ENCODE results near the gene SPATA19. TPM values are rescaled to one million over a fixed set of nuclear protein-coding genes. Genes with fewer than 3 reads are reported as not detected.

The SPATA19 gene
- total RNA-seq, 1 experiment from 2014 or later: not detected

DNA sequence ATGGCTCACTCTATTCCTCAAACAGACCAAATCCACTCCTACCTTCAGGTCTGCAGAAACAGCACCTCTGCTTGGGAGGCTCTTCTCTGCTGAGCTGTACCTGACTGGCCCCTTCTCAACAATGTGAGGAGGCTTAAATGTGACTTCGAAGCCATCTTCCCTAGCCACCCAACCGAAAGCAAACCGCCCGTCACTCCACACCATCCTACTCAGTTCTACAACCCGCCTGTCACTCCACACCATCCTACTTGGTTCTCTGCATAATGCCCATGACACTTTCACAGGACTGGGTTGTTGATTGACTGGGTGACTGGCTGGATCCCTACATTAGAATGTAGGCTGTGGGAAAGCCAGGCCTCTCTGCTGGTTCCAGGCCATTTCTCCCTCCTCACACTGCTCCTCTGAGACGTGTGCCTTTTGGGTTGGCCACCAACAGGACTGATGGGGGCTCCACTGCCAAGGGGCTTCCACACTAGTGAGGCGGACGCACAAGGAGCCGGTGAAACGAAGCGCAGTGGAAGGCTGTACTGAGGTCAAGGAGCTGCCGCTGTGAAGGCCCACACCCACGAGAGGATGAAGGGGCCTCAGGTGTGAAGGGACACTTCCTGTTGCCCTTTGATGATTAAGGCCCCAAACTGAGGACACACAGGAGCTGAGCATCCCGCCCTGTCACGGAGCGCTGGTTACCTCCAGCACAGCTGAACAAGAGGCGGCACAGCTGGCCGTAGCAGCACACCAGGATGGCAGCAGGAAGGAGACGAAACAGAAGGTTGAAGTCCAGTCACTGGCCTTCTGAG, 47.5 kb upstream of the SPATA19 start:
- H3K4me1 ChIP-seq (replicated peaks; ENCODE audit: insufficient read depth): no peaks in the 10 kb centered on the region
- TF ChIP-seq, protein P1, sequence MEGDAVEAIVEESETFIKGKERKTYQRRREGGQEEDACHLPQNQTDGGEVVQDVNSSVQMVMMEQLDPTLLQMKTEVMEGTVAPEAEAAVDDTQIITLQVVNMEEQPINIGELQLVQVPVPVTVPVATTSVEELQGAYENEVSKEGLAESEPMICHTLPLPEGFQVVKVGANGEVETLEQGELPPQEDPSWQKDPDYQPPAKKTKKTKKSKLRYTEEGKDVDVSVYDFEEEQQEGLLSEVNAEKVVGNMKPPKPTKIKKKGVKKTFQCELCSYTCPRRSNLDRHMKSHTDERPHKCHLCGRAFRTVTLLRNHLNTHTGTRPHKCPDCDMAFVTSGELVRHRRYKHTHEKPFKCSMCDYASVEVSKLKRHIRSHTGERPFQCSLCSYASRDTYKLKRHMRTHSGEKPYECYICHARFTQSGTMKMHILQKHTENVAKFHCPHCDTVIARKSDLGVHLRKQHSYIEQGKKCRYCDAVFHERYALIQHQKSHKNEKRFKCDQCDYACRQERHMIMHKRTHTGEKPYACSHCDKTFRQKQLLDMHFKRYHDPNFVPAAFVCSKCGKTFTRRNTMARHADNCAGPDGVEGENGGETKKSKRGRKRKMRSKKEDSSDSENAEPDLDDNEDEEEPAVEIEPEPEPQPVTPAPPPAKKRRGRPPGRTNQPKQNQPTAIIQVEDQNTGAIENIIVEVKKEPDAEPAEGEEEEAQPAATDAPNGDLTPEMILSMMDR (conservative IDR thresholded peaks at IDR 0.05): no peak
- TF ChIP-seq EZH2 (IDR thresholded peaks at IDR 0.05; ENCODE audit: low read depth): no peak
- POLR2A ChIA-PET (ENCODE audit: unreplicated experiment): no interaction called here
- CTCF ChIA-PET: no interaction called here
- H3K4me3 ChIP-seq: no peak overlapping the region
- H2AFZ ChIP-seq: no peak overlapping the region
- no peaks in the 10 kb centered on the region for H3K36me3 ChIP-seq (ENCODE audit: low read depth)
- no peak overlapping the region for H3K4me2 ChIP-seq
- no peaks in the 10 kb centered on the region for H3F3A ChIP-seq (ENCODE audit: insufficient read depth, low read depth)
- H3K79me2 ChIP-seq (ENCODE audit: low read depth): no peaks in the 10 kb centered on the region
- intact Hi-C loops (cut with micrococcal nuclease; ENCODE audit: unreplicated experiment): no loop called here
- H3K9me2 ChIP-seq (ENCODE audit: insufficient read depth): no peaks in the 10 kb centered on the region
- no peaks in the 10 kb centered on the region for H3K9me3 ChIP-seq (ENCODE audit: insufficient read depth, low read depth)
- H3K27ac ChIP-seq: no peak overlapping the region
- no peaks in the 10 kb centered on the region for H4K20me1 ChIP-seq (ENCODE audit: insufficient read depth)
- peaks cover 68% of the 10 kb centered on the region for H3K27me3 ChIP-seq (ENCODE audit: insufficient read depth, low read depth)
- DNase-seq: no peak
- BruUV-seq (replicated peaks): no TSS peak

DNA sequence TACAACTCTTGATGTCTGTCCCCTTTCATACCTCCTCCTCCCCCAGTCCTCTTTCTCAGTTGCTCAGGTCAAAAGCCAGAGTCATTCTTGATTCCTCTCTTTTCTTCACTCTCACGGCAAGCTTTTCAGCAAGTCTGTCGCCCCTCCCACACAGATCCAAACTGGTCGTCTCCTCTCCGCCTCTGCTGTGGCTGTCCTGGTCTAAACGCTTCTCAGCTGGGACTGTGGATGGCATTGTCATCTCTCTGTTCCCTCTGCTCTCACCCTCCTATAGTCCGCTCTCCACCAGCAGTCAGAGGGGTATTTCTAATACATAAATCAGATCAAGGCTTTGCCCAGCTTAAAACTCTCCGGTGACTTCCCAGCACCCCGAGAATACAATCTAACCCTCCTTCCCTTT, 46.8 kb upstream of the SPATA19 start:
- H2AFZ ChIP-seq: no peak overlapping the region
- no peak overlapping the region for H3K4me3 ChIP-seq
- H3F3A ChIP-seq (ENCODE audit: insufficient read depth, low read depth): no peaks in the 10 kb centered on the region
- TF ChIP-seq, protein P1 (conservative IDR thresholded peaks at IDR 0.05): no peak
- no peak for TF ChIP-seq EZH2 (IDR thresholded peaks at IDR 0.05; ENCODE audit: low read depth)
- H3K79me2 ChIP-seq (ENCODE audit: low read depth): no peaks in the 10 kb centered on the region
- no peaks in the 10 kb centered on the region for H3K36me3 ChIP-seq (ENCODE audit: low read depth)
- no peak overlapping the region for H3K4me2 ChIP-seq
- CTCF ChIA-PET: no interaction called here
- H3K9me3 ChIP-seq (ENCODE audit: insufficient read depth, low read depth): no peaks in the 10 kb centered on the region
- no peaks in the 10 kb centered on the region for H4K20me1 ChIP-seq (ENCODE audit: insufficient read depth)
- H3K9me2 ChIP-seq (ENCODE audit: insufficient read depth): no peaks in the 10 kb centered on the region
- peaks cover 68% of the 10 kb centered on the region for H3K27me3 ChIP-seq (ENCODE audit: insufficient read depth, low read depth)
- no peak overlapping the region for H3K27ac ChIP-seq
- POLR2A ChIA-PET (ENCODE audit: unreplicated experiment): no interaction called here
- H3K4me1 ChIP-seq (replicated peaks; ENCODE audit: insufficient read depth): no peaks in the 10 kb centered on the region
- no TSS peak for BruUV-seq (replicated peaks)
- intact Hi-C loops (cut with micrococcal nuclease; ENCODE audit: unreplicated experiment): no loop called here
- DNase-seq: no peak

DNA sequence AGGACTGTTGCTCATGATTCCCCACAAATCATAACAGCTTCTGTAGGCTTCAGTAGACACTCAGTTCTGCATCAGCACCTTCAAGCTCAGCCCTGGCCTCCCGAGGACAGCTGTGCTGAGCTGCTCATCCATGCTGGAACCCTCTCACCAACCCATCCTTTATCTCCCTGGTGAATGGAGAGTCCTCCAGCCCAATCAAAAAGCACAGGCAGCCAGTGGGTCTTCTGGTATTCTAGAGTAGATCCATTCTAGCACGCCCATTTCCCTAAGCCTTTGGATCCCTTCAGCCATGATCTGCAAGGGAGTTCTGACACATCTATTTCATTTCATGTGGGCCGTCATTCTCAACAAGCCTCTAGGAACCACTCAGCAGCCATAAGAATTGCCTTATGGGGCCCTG, 44.6 kb upstream of the SPATA19 start:
- H3K9me3 ChIP-seq (ENCODE audit: insufficient read depth, low read depth): no peaks in the 10 kb centered on the region
- H2AFZ ChIP-seq: no peak overlapping the region
- no peaks in the 10 kb centered on the region for H4K20me1 ChIP-seq (ENCODE audit: insufficient read depth)
- CTCF ChIA-PET: no interaction called here
- TF ChIP-seq EZH2 (IDR thresholded peaks at IDR 0.05; ENCODE audit: low read depth): no peak
- TF ChIP-seq, protein P1 (conservative IDR thresholded peaks at IDR 0.05): no peak
- intact Hi-C loops (cut with micrococcal nuclease; ENCODE audit: unreplicated experiment): no loop called here
- no TSS peak for BruUV-seq (replicated peaks)
- POLR2A ChIA-PET (ENCODE audit: unreplicated experiment): no interaction called here
- no peaks in the 10 kb centered on the region for H3K9me2 ChIP-seq (ENCODE audit: insufficient read depth)
- H3K27ac ChIP-seq: no peak overlapping the region
- H3K79me2 ChIP-seq (ENCODE audit: low read depth): no peaks in the 10 kb centered on the region
- no peaks in the 10 kb centered on the region for H3K36me3 ChIP-seq (ENCODE audit: low read depth)
- H3F3A ChIP-seq (ENCODE audit: insufficient read depth, low read depth): no peaks in the 10 kb centered on the region
- H3K4me3 ChIP-seq: no peak overlapping the region
- no peaks in the 10 kb centered on the region for H3K4me1 ChIP-seq (replicated peaks; ENCODE audit: insufficient read depth)
- DNase-seq: no peak
- H3K27me3 ChIP-seq (ENCODE audit: insufficient read depth, low read depth): peaks cover 49% of the 10 kb centered on the region
- no peak overlapping the region for H3K4me2 ChIP-seq
